Measurements from ENCODE around the gene MRPS25.

Gene MRPS25

DNA sequence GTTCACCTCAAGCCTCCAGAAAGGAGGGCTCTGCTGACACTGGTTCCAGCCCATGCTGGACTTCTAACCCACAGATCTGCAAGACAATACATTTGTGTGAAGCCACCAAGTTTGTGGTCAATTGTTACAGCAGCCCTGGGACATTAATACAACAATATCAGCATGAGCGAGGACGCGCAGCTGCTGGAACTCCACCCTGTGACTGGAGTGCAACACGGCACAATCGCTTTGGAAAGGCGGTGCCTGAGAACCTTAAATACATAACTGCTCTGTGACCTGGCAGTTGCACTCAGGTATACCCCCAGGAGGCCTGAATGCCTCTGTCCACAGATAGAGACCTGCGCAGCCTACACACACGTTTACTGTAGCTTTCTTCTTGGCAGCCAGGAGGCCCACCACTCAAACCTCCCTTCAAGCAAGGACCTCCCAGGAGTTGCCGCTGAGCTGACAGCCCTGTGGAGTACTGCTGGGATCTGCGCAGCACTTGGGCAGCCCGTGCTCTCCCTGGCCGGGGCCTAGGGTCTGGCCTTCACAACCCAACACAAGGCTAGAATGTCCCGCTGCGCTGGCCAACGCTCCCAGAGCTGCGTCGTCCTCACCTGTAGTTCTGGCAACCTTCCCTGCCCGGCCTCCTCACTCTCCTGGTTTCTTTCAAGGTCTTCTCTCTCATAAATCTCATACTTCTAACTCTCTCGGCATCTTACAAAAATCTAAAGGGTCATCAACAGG, 8.3 kb downstream of the MRPS25 start:
- Histone ChIP-seq H3K4me3 (ENCODE audit: low read length) (no peak overlapping the region), H3K36me3 (ENCODE audit: insufficient read depth, low read length) (peaks cover 65% of the 10 kb centered on the region), H3K9me3 (ENCODE audit: insufficient read depth, low read depth, low read length) (no peaks in the 10 kb centered on the region), H3K27ac (ENCODE audit: low read depth, low read length) (no peak overlapping the region), H3K9ac (ENCODE audit: low read depth, low read length) (no peak overlapping the region), H3K4me1 (ENCODE audit: insufficient read depth, low read length) (no peaks in the 10 kb centered on the region), H3K27me3 (ENCODE audit: insufficient read depth, low read length) (no peaks in the 10 kb centered on the region)
- 96% methylated on average over 19 of the region's 19 CpGs for WGBS

DNA sequence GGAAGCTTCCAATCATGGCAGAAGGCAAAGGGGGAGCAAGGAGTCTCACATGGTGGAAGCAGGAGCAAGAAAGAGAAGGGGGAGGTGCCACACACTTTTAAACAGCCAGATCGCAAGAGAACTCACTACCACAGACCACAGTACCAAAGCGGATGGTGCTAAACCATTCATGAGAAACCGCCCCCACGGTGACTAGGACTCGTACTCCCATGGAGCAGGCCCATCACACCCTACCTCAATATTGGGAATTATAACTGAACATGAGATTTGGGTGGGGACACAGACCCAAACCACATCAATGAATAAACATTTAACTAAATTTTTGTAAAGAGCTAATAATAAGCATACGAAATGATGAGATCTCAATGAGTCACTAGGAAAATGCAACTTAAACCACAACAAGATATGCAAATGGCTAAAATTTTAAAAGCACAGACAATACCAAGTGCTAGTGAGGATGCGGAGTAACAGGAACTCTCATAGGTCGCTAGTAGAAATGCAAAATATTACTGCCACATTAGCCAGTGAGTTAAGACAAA, 10.0 kb downstream of the MRPS25 start:
- 91% methylated on average over 8 of the region's 8 CpGs for WGBS
- no peak overlapping the region for H3K9ac ChIP-seq (ENCODE audit: low read depth, low read length)

DNA sequence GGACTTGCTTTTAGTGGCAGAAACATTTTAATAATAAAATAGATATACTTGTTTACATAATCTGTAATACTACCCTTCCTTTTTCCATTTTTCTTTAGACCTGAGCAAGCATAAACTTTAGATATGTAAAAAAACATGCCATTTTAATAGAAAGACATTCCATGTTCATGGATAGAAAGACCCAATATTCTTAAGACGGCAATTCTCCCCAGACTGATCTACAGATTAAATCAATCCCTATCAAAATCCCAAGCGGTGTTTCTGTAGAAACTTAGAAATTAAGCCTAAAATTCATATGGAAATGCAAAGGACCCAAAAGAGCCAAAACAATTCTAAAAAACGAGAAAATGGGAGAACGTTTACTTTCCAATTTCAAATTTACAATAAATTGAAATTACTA, 11.6 kb downstream of the MRPS25 start:
- Histone ChIP-seq H3K9me3 (ENCODE audit: insufficient read depth, low read depth, low read length) (no peaks in the 10 kb centered on the region), H3K9ac (ENCODE audit: low read depth, low read length) (no peak overlapping the region), H3K4me1 (ENCODE audit: insufficient read depth, low read length) (no peaks in the 10 kb centered on the region), H3K27ac (ENCODE audit: low read depth, low read length) (no peak overlapping the region), H3K4me3 (ENCODE audit: low read length) (no peak overlapping the region), H3K36me3 (ENCODE audit: insufficient read depth, low read length) (peaks cover 78% of the 10 kb centered on the region), H3K27me3 (ENCODE audit: insufficient read depth, low read length) (no peaks in the 10 kb centered on the region)
- 92% methylated on average over 4 of the region's 4 CpGs for WGBS

More for the DNA sequence above, 10.0 kb downstream of the MRPS25 start:
- Histone ChIP-seq H3K36me3 (ENCODE audit: insufficient read depth, low read length) (peaks cover 77% of the 10 kb centered on the region), H3K9me3 (ENCODE audit: insufficient read depth, low read depth, low read length) (no peaks in the 10 kb centered on the region), H3K27me3 (ENCODE audit: insufficient read depth, low read length) (no peaks in the 10 kb centered on the region), H3K27ac (ENCODE audit: low read depth, low read length) (no peak overlapping the region), H3K4me1 (ENCODE audit: insufficient read depth, low read length) (no peaks in the 10 kb centered on the region), H3K4me3 (ENCODE audit: low read length) (no peak overlapping the region)

DNA sequence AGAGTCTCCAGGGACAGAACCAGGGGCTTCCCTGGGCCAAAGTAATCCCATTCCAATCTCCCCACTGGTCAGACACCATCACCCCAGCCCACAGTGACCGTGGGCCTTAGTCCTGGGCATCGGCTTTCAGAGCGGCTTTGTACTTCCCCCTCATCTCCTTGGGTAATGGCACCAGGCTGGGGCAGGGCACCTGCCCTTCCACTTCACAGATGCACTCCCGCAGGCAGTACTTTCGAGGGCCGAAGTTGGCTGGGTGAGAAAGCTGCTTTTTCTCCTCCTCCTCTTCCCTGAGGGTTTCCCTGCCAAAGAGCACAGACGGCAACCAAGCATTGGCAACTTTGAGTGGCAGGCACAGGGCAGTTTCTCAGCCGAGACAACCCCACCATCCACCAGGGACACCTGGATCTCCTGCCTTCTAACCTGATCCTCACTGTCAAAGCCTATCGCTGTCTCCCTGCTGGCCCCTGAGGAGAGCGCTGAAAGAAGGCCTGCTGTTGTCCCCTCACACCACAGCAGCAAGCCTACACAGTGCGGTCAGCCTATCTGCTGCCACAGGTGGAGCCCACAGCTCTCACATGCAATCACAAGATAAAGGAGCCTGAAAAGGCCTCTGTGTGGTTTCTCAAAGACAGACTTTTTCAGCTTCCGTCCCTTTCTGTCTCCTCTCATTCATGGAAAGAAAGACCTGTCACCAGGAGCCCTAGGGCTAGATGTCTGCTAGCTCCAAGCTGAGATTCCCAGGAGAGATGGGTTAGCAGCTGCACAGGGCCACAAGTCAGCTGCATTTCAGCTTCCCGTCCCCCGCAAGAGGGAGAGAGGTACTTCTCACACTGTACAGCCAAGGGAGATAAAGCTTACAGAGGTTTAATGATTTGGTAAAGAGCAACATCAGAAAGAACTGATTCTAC, 12.5 kb downstream of the MRPS25 start:
- peaks cover 80% of the 10 kb centered on the region for H3K36me3 ChIP-seq (ENCODE audit: insufficient read depth, low read length)
- no peak overlapping the region for H3K9ac ChIP-seq (ENCODE audit: low read depth, low read length)
- H3K27me3 ChIP-seq (ENCODE audit: insufficient read depth, low read length): no peaks in the 10 kb centered on the region
- WGBS: 93% methylated on average over 14 of the region's 14 CpGs
- H3K9me3 ChIP-seq (ENCODE audit: insufficient read depth, low read depth, low read length): no peaks in the 10 kb centered on the region
- H3K4me3 ChIP-seq (ENCODE audit: low read length): no peak overlapping the region
- no peak overlapping the region; the same call in 1 of the 2 replicates for H3K27ac ChIP-seq (ENCODE audit: low read depth, low read length)
- no peaks in the 10 kb centered on the region for H3K4me1 ChIP-seq (ENCODE audit: insufficient read depth, low read length)

DNA sequence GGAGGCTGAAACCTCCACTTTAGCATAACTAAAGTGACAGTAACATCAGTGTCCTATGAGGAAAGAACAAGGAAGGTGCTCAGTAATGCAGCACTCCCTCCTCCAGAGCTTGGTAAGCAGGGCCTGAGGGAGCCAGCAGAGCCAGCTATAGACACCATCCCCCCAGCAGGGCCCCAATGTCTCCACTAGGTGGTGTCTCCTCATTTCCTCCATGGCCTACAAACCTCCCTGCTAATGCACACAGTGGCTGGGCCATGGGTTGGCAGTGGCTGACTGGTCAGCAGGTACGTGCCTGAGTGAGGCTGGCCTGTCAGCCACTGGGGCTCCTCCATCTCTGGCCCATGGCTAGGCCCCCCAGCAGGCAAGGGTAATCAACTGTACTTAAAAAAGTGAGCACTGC, 13.6 kb downstream of the MRPS25 start:
- H3K9ac ChIP-seq (ENCODE audit: low read depth, low read length): no peak overlapping the region
- no peaks in the 10 kb centered on the region for H3K27me3 ChIP-seq (ENCODE audit: insufficient read depth, low read length)
- 73% methylated on average over 1 of the region's 1 CpG for WGBS
- H3K4me1 ChIP-seq (ENCODE audit: insufficient read depth, low read length): no peaks in the 10 kb centered on the region
- H3K27ac ChIP-seq (ENCODE audit: low read depth, low read length): no peak overlapping the region; the same call in 1 of the 2 replicates
- H3K4me3 ChIP-seq (ENCODE audit: low read length): no peak overlapping the region
- H3K9me3 ChIP-seq (ENCODE audit: insufficient read depth, low read depth, low read length): no peaks in the 10 kb centered on the region
- H3K36me3 ChIP-seq (ENCODE audit: insufficient read depth, low read length): peaks cover 80% of the 10 kb centered on the region

DNA sequence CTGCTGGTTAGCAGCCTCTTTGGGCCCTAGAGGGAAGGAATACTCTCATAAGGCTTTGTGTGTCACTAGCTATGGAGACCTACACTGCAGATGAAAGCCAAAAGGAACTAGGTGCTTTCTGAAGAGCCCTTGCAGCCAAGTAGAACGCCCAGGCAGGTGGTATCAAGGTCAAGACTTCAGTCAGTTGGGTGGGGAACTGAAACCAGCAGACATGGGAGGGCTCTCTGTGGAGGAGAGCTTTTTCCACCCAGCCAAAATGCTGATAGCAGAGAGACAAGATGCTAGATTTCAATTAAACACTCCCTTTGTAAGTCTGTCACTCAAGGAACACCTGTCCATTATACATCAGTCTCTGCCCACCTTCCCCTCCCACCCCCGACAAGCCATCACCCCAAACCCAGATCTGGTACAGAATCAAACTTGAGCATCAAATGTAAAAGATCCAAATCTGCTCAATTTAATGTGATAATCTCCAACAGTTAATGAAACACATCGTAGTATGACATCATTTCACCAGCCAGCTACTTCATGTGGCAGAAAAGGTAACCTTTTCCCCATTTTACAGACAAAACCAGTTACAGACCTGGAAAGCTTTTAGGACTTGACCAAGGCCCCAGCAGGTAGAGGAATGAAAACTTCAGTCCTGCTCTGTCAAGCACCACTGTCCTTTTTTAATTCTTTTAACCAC, 14.6 kb downstream of the MRPS25 start:
- Histone ChIP-seq H3K4me1 (ENCODE audit: insufficient read depth, low read length) (no peaks in the 10 kb centered on the region), H3K9me3 (ENCODE audit: insufficient read depth, low read depth, low read length) (no peaks in the 10 kb centered on the region), H3K4me3 (ENCODE audit: low read length) (no peak overlapping the region), H3K27me3 (ENCODE audit: insufficient read depth, low read length) (no peaks in the 10 kb centered on the region), H3K9ac (ENCODE audit: low read depth, low read length) (no peak overlapping the region), H3K36me3 (ENCODE audit: insufficient read depth, low read length) (peaks cover 85% of the 10 kb centered on the region), H3K27ac (ENCODE audit: low read depth, low read length) (no peak overlapping the region)
- WGBS: 94% methylated on average over 3 of the region's 3 CpGs

DNA sequence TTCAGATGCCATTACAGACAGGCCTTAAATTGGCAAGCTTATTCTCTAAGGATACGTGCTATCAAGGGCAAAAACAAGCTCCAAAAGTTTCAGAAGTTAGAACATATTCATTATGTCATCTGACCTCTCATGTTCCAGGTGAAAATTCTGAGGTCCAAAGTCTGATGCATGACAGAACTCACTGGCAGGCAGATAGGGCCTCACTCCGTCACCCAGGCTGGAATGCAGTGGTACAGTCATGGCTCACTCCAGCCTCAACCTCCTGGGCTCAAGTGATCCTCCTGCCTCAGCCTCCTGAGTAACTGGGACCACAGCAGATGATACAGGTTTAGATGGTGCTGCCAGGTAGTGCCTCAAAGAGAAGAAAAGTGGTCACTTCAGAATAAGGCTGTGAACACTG, 15.5 kb downstream of the MRPS25 start:
- Histone ChIP-seq H3K27ac (ENCODE audit: low read depth, low read length) (no peak overlapping the region), H3K9ac (ENCODE audit: low read depth, low read length) (no peak overlapping the region), H3K27me3 (ENCODE audit: insufficient read depth, low read length) (no peaks in the 10 kb centered on the region), H3K4me1 (ENCODE audit: insufficient read depth, low read length) (no peaks in the 10 kb centered on the region), H3K36me3 (ENCODE audit: insufficient read depth, low read length) (peaks cover 89% of the 10 kb centered on the region), H3K9me3 (ENCODE audit: insufficient read depth, low read depth, low read length) (no peaks in the 10 kb centered on the region), H3K4me3 (ENCODE audit: low read length) (no peak overlapping the region)
- 97% methylated on average over 2 of the region's 2 CpGs for whole genome bisulfite sequencing

DNA sequence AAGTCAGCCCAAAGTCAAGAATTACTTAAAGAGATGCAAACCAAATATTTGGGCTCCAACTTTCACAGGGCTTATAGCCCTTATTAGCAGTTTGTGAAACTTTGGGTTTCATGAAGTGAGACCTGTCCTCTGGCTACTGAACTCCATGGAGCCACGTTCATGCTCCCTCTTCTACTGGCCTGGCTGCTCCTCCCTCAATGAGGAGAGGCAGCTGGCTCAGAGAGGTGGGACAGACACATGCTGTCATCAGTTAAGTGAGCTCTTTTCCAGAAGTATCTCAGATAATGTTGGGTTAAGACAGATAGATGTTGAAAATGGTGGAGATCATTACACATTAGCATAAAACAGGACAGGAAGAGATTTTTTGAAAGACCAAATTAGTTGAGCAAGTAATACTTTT, 19.4 kb downstream of the MRPS25 start:
- H3K27ac ChIP-seq (ENCODE audit: low read depth, low read length): no peak overlapping the region
- H3K4me1 ChIP-seq (ENCODE audit: insufficient read depth, low read length): no peaks in the 10 kb centered on the region
- 90% methylated on average over 1 of the region's 1 CpG for WGBS
- no peaks in the 10 kb centered on the region for H3K27me3 ChIP-seq (ENCODE audit: insufficient read depth, low read length)
- H3K36me3 ChIP-seq (ENCODE audit: insufficient read depth, low read length): peaks cover 100% of the 10 kb centered on the region
- H3K9me3 ChIP-seq (ENCODE audit: insufficient read depth, low read depth, low read length): no peaks in the 10 kb centered on the region
- no peak overlapping the region for H3K9ac ChIP-seq (ENCODE audit: low read depth, low read length)
- no peak overlapping the region for H3K4me3 ChIP-seq (ENCODE audit: low read length)

DNA sequence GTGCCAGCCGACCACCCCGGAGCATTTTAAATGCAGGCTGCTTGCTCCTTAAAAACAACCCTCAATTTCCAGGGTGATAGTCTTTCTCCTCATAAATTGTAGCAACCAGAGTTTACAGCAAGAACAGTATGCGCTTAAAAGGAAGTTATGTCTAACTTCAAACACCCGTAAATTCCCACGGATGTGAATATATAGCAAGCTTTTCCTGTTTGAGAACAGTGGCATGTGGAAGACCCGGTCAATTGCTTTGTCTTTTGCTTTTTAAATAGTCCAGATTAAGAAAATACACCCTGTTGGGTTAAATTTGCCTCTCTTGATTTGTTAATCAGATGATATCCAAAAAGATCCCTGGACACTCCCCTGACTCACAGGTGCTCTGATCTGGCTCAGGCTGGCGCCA, 20.8 kb downstream of the MRPS25 start:
- H3K9ac ChIP-seq (ENCODE audit: low read depth, low read length): no peak overlapping the region
- no peaks in the 10 kb centered on the region for H3K4me1 ChIP-seq (ENCODE audit: insufficient read depth, low read length)
- H3K4me3 ChIP-seq (ENCODE audit: low read length): no peak overlapping the region
- no peak overlapping the region for H3K27ac ChIP-seq (ENCODE audit: low read depth, low read length)
- 95% methylated on average over 7 of the region's 7 CpGs for WGBS
- H3K9me3 ChIP-seq (ENCODE audit: insufficient read depth, low read depth, low read length): no peaks in the 10 kb centered on the region
- H3K36me3 ChIP-seq (ENCODE audit: insufficient read depth, low read length): peaks cover 100% of the 10 kb centered on the region
- no peaks in the 10 kb centered on the region for H3K27me3 ChIP-seq (ENCODE audit: insufficient read depth, low read length)

DNA sequence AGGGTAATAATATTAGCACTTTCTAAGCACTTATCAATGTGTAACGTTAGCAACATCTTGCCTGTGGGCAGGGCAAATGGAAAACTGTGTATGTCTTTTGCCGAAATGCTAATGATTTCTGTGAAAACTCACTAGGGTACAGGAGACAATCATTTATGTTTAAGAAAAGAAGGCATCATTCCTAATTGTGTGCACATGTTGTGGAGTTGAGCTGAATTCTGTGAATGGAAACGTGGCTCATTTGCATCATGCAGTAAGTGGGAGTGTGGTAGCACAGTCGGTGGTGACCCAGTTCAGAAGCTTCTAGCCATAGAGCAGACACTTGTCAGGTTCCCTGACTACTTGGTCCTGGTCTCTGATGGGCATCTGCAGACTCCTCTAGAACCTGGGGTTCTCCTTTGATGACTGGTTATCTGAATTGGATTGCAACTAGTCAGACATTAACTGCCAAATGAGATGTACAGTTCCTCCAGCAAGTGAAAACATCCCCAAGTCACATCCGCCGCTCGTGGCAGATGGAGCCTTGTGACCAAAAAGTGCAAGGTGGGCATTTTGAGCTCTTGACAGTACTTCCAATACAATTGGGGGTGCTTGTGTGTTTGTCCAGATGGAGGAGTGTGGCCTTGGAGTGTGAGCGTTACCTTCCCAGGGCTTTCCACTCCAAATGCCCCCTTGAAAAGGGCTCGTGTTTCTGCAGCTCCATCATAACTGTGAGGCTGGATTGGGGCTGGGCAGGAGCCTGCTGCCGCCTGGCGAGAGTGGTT, 21.5 kb downstream of the MRPS25 start:
- H3K9ac ChIP-seq (ENCODE audit: low read depth, low read length): no peak overlapping the region
- 93% methylated on average over 11 of the region's 11 CpGs for WGBS
- no peak overlapping the region for H3K27ac ChIP-seq (ENCODE audit: low read depth, low read length)

More for the DNA sequence above, 21.5 kb downstream of the MRPS25 start:
- Histone ChIP-seq H3K36me3 (ENCODE audit: insufficient read depth, low read length) (peaks cover 100% of the 10 kb centered on the region), H3K4me3 (ENCODE audit: low read length) (no peak overlapping the region), H3K4me1 (ENCODE audit: insufficient read depth, low read length) (no peaks in the 10 kb centered on the region), H3K27me3 (ENCODE audit: insufficient read depth, low read length) (no peaks in the 10 kb centered on the region), H3K9me3 (ENCODE audit: insufficient read depth, low read depth, low read length) (no peaks in the 10 kb centered on the region)
